ENCODE results near the gene FGF7.

The FGF7 gene

DNA sequence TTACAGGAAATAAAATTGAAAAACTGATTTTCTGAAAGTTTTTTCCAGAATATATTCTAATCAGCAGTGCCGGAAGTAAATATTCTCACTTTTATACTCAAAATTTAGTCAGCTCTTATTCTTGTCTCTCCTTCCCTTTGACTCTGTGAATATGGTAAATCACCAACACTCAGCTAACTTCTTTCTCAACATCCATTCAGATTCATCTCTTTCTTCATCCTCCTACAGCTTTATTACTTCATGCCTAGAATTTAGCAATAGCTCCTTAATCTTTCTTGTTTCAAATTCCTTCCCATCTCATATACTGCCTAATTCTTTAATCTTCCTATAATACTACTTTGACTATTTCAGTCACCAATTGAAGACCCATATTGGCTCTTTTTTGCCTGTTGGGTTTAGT is 67.9 kb downstream of the FGF7 start:
- Histone ChIP-seq H3K27me3 (ENCODE audit: insufficient read depth, low read depth, severe bottlenecking) (no peaks in the 10 kb centered on the region), H3K9me3 (ENCODE audit: severe bottlenecking) (no peaks in the 10 kb centered on the region), H3K36me3 (no peaks in the 10 kb centered on the region), H3K4me3 (ENCODE audit: low read depth, low read length) (no peak overlapping the region), H3K27ac (no peak overlapping the region)
- no peak for TF ChIP-seq CTCF (IDR thresholded peaks at IDR 0.05; ENCODE audit: low read depth, low read length)
- no peak for DNase-seq

GRCh38 chr15:49492151-49492550 is 69.1 kb downstream of the FGF7 start:
- no peak for DNase-seq
- no peak for TF ChIP-seq CTCF (IDR thresholded peaks at IDR 0.05; ENCODE audit: low read depth, low read length)
- H3K27me3 ChIP-seq (ENCODE audit: insufficient read depth, low read depth, severe bottlenecking), result no peaks in the 10 kb centered on the region
- H3K9me3 ChIP-seq (ENCODE audit: severe bottlenecking), result no peaks in the 10 kb centered on the region
- H3K27ac ChIP-seq, result no peak overlapping the region
- H3K36me3 ChIP-seq, result no peaks in the 10 kb centered on the region
- no peak overlapping the region for H3K4me3 ChIP-seq (ENCODE audit: low read depth, low read length)

- Histone ChIP-seq H3K9me3 (ENCODE audit: severe bottlenecking) (no peaks in the 10 kb centered on the region), H3K4me3 (ENCODE audit: low read depth, low read length) (no peak overlapping the region), H3K27ac (no peak overlapping the region), H3K27me3 (ENCODE audit: insufficient read depth, low read depth, severe bottlenecking) (no peaks in the 10 kb centered on the region), H3K36me3 (no peaks in the 10 kb centered on the region)
- DNase-seq, result no peak
- TF ChIP-seq CTCF (IDR thresholded peaks at IDR 0.05; ENCODE audit: low read depth, low read length), result no peak
Measured at GRCh38 chr15:49492830-49493229, 69.8 kb downstream of the FGF7 start.

- H3K9me3 ChIP-seq (ENCODE audit: severe bottlenecking), result no peaks in the 10 kb centered on the region
- H3K27ac ChIP-seq, result no peak overlapping the region
- no peak for TF ChIP-seq CTCF (IDR thresholded peaks at IDR 0.05; ENCODE audit: low read depth, low read length)
- no peak overlapping the region for H3K4me3 ChIP-seq (ENCODE audit: low read depth, low read length)
- no peaks in the 10 kb centered on the region for H3K36me3 ChIP-seq
- DNase-seq, result no peak
- H3K27me3 ChIP-seq (ENCODE audit: insufficient read depth, low read depth, severe bottlenecking), result no peaks in the 10 kb centered on the region
Measured at GRCh38 chr15:49494842-49495241, 71.8 kb downstream of the FGF7 start.

GRCh38 chr15:49495993-49496753 is 73.1 kb downstream of the FGF7 start:
- Histone ChIP-seq H3K27me3 (ENCODE audit: insufficient read depth, low read depth, severe bottlenecking) (no peaks in the 10 kb centered on the region), H3K27ac (no peak overlapping the region)
- TF ChIP-seq CTCF (IDR thresholded peaks at IDR 0.05; ENCODE audit: low read depth, low read length), result no peak

DNA sequence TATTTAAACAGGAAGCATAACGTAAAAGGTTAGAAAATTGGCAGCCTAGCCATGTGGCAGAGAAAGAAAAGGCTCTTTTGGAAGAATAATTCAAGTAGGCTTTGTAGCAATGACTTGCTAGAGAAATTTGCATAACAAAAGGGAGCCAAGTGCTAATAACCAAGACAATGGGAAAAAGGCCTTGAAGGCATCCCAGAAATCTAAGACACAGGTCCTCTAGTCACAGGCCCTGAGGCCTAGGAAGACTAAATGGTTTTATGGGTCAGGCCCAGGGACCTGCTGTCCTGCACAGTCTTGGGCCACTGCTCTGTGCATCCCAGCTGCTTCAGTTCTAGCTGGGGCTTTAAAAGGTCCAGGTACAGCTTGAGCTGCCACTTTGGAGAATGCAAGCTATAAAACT is 78.5 kb downstream of the FGF7 start:
- no peak for DNase-seq
- H3K27me3 ChIP-seq (ENCODE audit: insufficient read depth, low read depth, severe bottlenecking), result no peaks in the 10 kb centered on the region
- no peak for TF ChIP-seq CTCF (IDR thresholded peaks at IDR 0.05; ENCODE audit: low read depth, low read length)
- no peaks in the 10 kb centered on the region for H3K36me3 ChIP-seq
- H3K27ac ChIP-seq, result no peak overlapping the region
- H3K9me3 ChIP-seq (ENCODE audit: severe bottlenecking), result no peaks in the 10 kb centered on the region
- H3K4me3 ChIP-seq (ENCODE audit: low read depth, low read length), result no peak overlapping the region

More at GRCh38 chr15:49495993-49496753, 73.1 kb downstream of the FGF7 start:
- no peaks in the 10 kb centered on the region for H3K36me3 ChIP-seq
- no peak overlapping the region for H3K4me3 ChIP-seq (ENCODE audit: low read depth, low read length)
- H3K9me3 ChIP-seq (ENCODE audit: severe bottlenecking), result no peaks in the 10 kb centered on the region
- DNase-seq, result no peak
